Hepatocyte (in vitro differentiated cells): ENCODE data around the gene ZNF385A. TPM values are rescaled to one million over a fixed set of nuclear protein-coding genes. Genes with fewer than 3 reads are reported as not detected.

Source experiments
- DNase-seq: peaks from one replicate; pipeline ENCODE4 v3.0.0-alpha.2; 2016; ENCODE audit warnings: low spot score
- H2AFZ ChIP-seq: fragments of 200-600 bp; sonication (generic); 2 replicates; pipeline ENCODE4 v1.6.0; 2016; ENCODE audit warnings: antibody characterized with exemption, mild to moderate bottlenecking
- H3K27ac ChIP-seq: fragments of 200-600 bp; sonication (generic); 2 replicates; pipeline ENCODE4 v1.5.1; 2016; ENCODE audit warnings: mild to moderate bottlenecking
- H3K27me3 ChIP-seq: fragments of 200-600 bp; sonication (generic); 2 replicates; pipeline ENCODE4 v1.6.1; 2016
- H3K36me3 ChIP-seq: fragments of 200-600 bp; sonication (generic); replicated peaks from 2 replicates; pipeline ENCODE4 v1.5.1; 2016; ENCODE audit warnings: low read depth; ENCODE audit not compliant: insufficient read depth
- H3K4me1 ChIP-seq: fragments of 200-600 bp; sonication (generic); 2 replicates; pipeline ENCODE4 v1.5.1; 2016; ENCODE audit warnings: mild to moderate bottlenecking, moderate library complexity; ENCODE audit not compliant: insufficient read depth
- H3K4me2 ChIP-seq: fragments of 200-600 bp; sonication (generic); 2 replicates; pipeline ENCODE4 v1.6.0; 2016
- H3K4me3 ChIP-seq: fragments of 200-600 bp; sonication (generic); 2 replicates; pipeline ENCODE4 v1.5.1; 2016; ENCODE audit warnings: mild to moderate bottlenecking
- H3K79me2 ChIP-seq: fragments of 200-600 bp; sonication (generic); 2 replicates; pipeline ENCODE4 v1.6.0; 2017; ENCODE audit warnings: mild to moderate bottlenecking
- H3K9me2 ChIP-seq: fragments of 200-600 bp; sonication (generic); replicated peaks from 2 replicates; pipeline ENCODE4 v1.6.0; 2017; ENCODE audit warnings: mild to moderate bottlenecking; ENCODE audit not compliant: insufficient read depth
- H3K9me3 ChIP-seq: fragments of 200-600 bp; sonication (generic); 2 replicates; pipeline ENCODE4 v1.5.1; 2016; ENCODE audit warnings: low read depth, mild to moderate bottlenecking
- H4K20me1 ChIP-seq: fragments of 200-600 bp; sonication (generic); 2 replicates; pipeline ENCODE4 v1.6.0; 2016; ENCODE audit warnings: mild to moderate bottlenecking; ENCODE audit not compliant: insufficient read depth, poor library complexity, severe bottlenecking
- EZH2 ChIP-seq: fragments of 200-600 bp; sonication (generic); IDR thresholded peaks from 2 replicates; pipeline ENCODE4 v1.6.1; 2016; ENCODE audit warnings: antibody characterized with exemption, mild to moderate bottlenecking, borderline replicate concordance
- EZH2phosphoT487 ChIP-seq: fragments of 200-600 bp; sonication (generic); IDR thresholded peaks from one replicate; pipeline ENCODE4 v1.6.1; 2018; ENCODE audit warnings: antibody characterized with exemption, mild to moderate bottlenecking, low read depth, moderate library complexity; ENCODE audit not compliant: unreplicated experiment, severe bottlenecking
- WGBS: methylation state at CpG from one replicate; pipeline ENCODE4 v1.1.6; 2016; ENCODE audit warnings: low lambda C conversion rate; ENCODE audit errors: missing lambda C conversion rate; 5-methylcytosine and 5-hydroxymethylcytosine counted together
- polyA plus RNA-seq: library from polyadenylated mRNA; unstranded; fragments of >200 nt; fragmentation: Nextera tagmentation; extraction: Ambion mirVana; gene quantifications from 2 replicates; pipeline ENCODE4 v1.2.1, GENCODE V29; 2016
- total RNA-seq: library from RNA; depleted of rRNA; stranded (reverse); fragments of >200 nt; gene quantifications from 2 replicates; pipeline ENCODE4 v1.2.3, GENCODE V29; 2014
- TF ChIP-seq, protein P1 (sequence below): fragments of 200-600 bp; sonication (generic); IDR thresholded peaks from 2 replicates; pipeline ENCODE4 v1.5.1; 2016; ENCODE audit warnings: antibody characterized with exemption, mild to moderate bottlenecking; ENCODE audit not compliant: poor library complexity

ZNF385A gene
- total and polyA plus RNA-seq, 2 experiments from 2014 or later: 4.2 to 5.6 TPM

GRCh38 chr12:54409267-54409666 lies 24.7 kb upstream of the ZNF385A start:
- H3K4me3 ChIP-seq: no peak overlapping the region
- DNase-seq: no peak
- peaks cover 6% of the 10 kb centered on the region for H4K20me1 ChIP-seq
- H3K9me3 ChIP-seq: no peaks in the 10 kb centered on the region
- TF ChIP-seq EZH2phosphoT487 (no peak), EZH2 (no peak)
- TF ChIP-seq, protein P1, sequence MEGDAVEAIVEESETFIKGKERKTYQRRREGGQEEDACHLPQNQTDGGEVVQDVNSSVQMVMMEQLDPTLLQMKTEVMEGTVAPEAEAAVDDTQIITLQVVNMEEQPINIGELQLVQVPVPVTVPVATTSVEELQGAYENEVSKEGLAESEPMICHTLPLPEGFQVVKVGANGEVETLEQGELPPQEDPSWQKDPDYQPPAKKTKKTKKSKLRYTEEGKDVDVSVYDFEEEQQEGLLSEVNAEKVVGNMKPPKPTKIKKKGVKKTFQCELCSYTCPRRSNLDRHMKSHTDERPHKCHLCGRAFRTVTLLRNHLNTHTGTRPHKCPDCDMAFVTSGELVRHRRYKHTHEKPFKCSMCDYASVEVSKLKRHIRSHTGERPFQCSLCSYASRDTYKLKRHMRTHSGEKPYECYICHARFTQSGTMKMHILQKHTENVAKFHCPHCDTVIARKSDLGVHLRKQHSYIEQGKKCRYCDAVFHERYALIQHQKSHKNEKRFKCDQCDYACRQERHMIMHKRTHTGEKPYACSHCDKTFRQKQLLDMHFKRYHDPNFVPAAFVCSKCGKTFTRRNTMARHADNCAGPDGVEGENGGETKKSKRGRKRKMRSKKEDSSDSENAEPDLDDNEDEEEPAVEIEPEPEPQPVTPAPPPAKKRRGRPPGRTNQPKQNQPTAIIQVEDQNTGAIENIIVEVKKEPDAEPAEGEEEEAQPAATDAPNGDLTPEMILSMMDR: no peak
- 96% methylated on average over 8 of the region's 8 CpGs for WGBS
- no peak overlapping the region for H3K27ac ChIP-seq
- H2AFZ ChIP-seq: no peak overlapping the region
- no peaks in the 10 kb centered on the region for H3K4me1 ChIP-seq
- no peaks in the 10 kb centered on the region for H3K36me3 ChIP-seq
- peaks cover 8% of the 10 kb centered on the region for H3K79me2 ChIP-seq
- H3K27me3 ChIP-seq: no peaks in the 10 kb centered on the region
- H3K4me2 ChIP-seq: no peak overlapping the region
- no peaks in the 10 kb centered on the region for H3K9me2 ChIP-seq

GRCh38 chr12:54407183-54407905 lies 22.8 kb upstream of the ZNF385A start:
- no peak overlapping the region for H3K4me2 ChIP-seq
- DNase-seq: no peak
- no peak overlapping the region for H3K27ac ChIP-seq
- no peak overlapping the region for H2AFZ ChIP-seq
- H3K9me3 ChIP-seq: no peaks in the 10 kb centered on the region
- H4K20me1 ChIP-seq: no peaks in the 10 kb centered on the region
- no peaks in the 10 kb centered on the region for H3K36me3 ChIP-seq
- no peaks in the 10 kb centered on the region for H3K9me2 ChIP-seq
- no peaks in the 10 kb centered on the region for H3K27me3 ChIP-seq
- 81% methylated on average over 5 of the region's 5 CpGs for WGBS
- H3K4me3 ChIP-seq: no peak overlapping the region
- no peaks in the 10 kb centered on the region for H3K79me2 ChIP-seq
- TF ChIP-seq, protein P1: no peak
- no peak for TF ChIP-seq EZH2phosphoT487
- no peak for TF ChIP-seq EZH2
- no peaks in the 10 kb centered on the region for H3K4me1 ChIP-seq

DNA sequence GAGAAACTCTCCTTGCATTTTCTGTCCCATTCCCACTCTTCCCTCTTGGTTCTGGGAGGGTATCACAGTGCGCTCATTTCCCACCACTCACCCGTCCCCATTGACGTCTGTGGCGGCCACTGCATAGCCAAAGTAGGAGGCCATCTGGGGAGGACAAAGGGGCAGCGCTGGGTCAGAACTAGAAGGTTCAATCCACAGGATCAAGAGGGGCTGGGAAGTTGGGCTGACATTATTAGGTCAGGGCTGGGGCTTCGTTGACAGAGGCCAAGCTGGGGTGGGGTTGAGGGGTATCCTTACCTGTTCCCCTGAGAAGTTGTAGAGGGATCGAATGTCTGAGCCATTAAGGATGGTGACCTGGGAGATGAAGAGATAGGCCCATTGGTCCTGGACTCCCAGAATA lies 21.0 kb upstream of the ZNF385A start:
- no peak overlapping the region for H3K4me3 ChIP-seq
- H3K9me2 ChIP-seq: no peaks in the 10 kb centered on the region
- no peaks in the 10 kb centered on the region for H3K36me3 ChIP-seq
- H4K20me1 ChIP-seq: no peaks in the 10 kb centered on the region
- H3K79me2 ChIP-seq: no peaks in the 10 kb centered on the region
- no peaks in the 10 kb centered on the region for H3K27me3 ChIP-seq
- DNase-seq: no peak
- H3K4me1 ChIP-seq: no peaks in the 10 kb centered on the region
- H3K4me2 ChIP-seq: no peak overlapping the region
- 93% methylated on average over 7 of the region's 7 CpGs for WGBS
- TF ChIP-seq EZH2 (no peak), EZH2phosphoT487 (no peak)
- TF ChIP-seq, protein P1: no peak
- H2AFZ ChIP-seq: no peak overlapping the region
- no peak overlapping the region for H3K27ac ChIP-seq
- H3K9me3 ChIP-seq: no peaks in the 10 kb centered on the region
